NT2/D1 (cell line): ENCODE results near the gene TMEM187.
A peak's percentile ranks its signal among the peaks of the same experiment; 100 is the strongest.

Source experiments
- DNase-seq: peaks from one replicate; pipeline ENCODE4 v3.0.0-alpha.2; 2011; ENCODE audit warnings: low read depth, low spot score
- H3K27me3 ChIP-seq: 2 replicates; pipeline ENCODE4 v1.6.0; 2011; ENCODE audit warnings: mild to moderate bottlenecking; ENCODE audit not compliant: insufficient read length, insufficient read depth
- H3K36me3 ChIP-seq: 2 replicates; pipeline ENCODE4 v1.6.1; 2011; ENCODE audit warnings: mild to moderate bottlenecking, low read length, mixed read lengths; ENCODE audit not compliant: insufficient read depth, insufficient read length
- H3K4me1 ChIP-seq: 2 replicates; pipeline ENCODE4 v1.5.1; 2011; ENCODE audit not compliant: insufficient read depth, insufficient read length
- H3K4me3 ChIP-seq: 2 replicates; pipeline ENCODE4 v1.5.1; 2011; ENCODE audit warnings: low read depth; ENCODE audit not compliant: insufficient read length
- H3K9ac ChIP-seq: 2 replicates; pipeline ENCODE4 v1.6.0; 2011; ENCODE audit warnings: low read depth; ENCODE audit not compliant: insufficient read length
- H3K9me3 ChIP-seq: 2 replicates; pipeline ENCODE4 v1.5.1; 2011; ENCODE audit warnings: mild to moderate bottlenecking, low read length; ENCODE audit not compliant: insufficient read depth
- SUZ12 ChIP-seq: IDR thresholded peaks from 2 replicates; pipeline ENCODE4 v1.6.1; 2011; ENCODE audit not compliant: insufficient read length, insufficient read depth; ENCODE audit errors: extremely low read depth
- YY1 ChIP-seq: IDR thresholded peaks from 2 replicates; pipeline ENCODE4 v1.6.1; 2011; ENCODE audit not compliant: insufficient read length, insufficient read depth
- ZNF274 ChIP-seq: IDR thresholded peaks from 2 replicates; pipeline ENCODE4 v1.6.1; 2011; ENCODE audit warnings: mild to moderate bottlenecking, low read depth, low read length

Gene TMEM187

DNA sequence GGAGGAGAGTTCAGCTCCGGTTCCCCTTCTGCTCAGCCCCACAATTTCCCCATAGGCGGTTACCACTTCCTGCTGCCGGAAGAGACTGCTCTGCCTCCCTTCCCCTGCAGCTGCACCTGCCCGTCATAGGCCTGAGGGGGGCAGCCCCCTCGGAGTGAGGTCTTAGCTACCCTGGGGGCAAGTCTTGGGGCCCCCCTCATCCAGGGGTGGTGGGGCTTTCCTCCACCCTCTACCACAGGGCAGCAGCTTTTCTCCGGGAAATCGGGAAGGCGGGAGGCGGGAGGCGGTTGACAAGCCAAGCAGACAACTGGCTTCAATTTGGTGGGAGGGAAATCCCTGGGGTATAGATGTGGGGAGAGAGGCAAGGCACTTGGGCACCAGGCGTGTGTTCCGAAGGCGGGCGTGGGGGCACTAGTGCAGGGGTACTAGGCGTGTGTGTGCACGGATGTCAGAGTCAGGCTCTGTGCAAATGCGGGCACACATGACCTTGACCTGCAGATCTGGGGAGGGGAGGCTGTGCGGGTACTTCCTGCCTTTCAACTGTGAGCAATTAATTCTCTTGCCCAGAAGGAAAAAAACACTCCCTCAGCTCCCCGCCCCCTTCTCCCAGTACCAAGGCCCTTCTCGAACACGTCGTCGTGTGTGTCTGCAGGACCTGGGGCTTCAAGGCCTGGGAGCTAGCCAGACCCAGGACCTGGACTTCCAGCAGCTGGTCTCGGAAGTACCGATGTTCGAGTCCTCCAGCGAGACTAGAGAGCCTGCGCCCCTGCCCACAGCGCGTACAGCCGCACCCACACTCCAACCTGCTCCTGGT lies 45.5 kb upstream of the TMEM187 start:
- Histone ChIP-seq H3K9ac (peak overlapping the region; percentile 76), H3K36me3 (peaks cover 28% of the 10 kb centered on the region), H3K9me3 (no peaks in the 10 kb centered on the region), H3K27me3 (no peaks in the 10 kb centered on the region), H3K4me3 (peak overlapping the region; percentile 50), H3K4me1 (no peaks in the 10 kb centered on the region)
- DNase-seq, result no peak
- TF ChIP-seq SUZ12 (no peak), ZNF274 (no peak), YY1 (no peak)

DNA sequence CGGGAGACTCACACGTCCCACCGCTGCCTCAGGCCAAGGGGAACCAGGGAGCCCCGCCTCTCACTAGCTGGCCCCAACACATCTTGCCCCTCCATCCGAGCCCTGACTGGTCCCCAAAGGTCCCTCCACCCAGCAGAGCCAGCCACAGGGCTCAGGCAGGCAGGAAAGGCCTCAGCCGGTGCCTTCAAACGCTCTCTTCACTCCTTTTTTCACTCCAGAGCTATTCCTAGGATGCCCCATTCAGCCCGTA lies 45.0 kb upstream of the TMEM187 start:
- H3K27me3 ChIP-seq, result no peaks in the 10 kb centered on the region
- peak overlapping the region; percentile 50 for H3K4me3 ChIP-seq
- TF ChIP-seq SUZ12, result no peak
- TF ChIP-seq ZNF274, result no peak
- TF ChIP-seq YY1, result no peak
- no peaks in the 10 kb centered on the region for H3K4me1 ChIP-seq
- no peaks in the 10 kb centered on the region for H3K9me3 ChIP-seq
- H3K36me3 ChIP-seq, result peaks cover 33% of the 10 kb centered on the region
- DNase-seq, result no peak
- H3K9ac ChIP-seq, result peak overlapping the region; percentile 76

GRCh38 chrX:153927922-153928760 lies 44.4 kb upstream of the TMEM187 start:
- peak overlapping the region; percentile 50 for H3K4me3 ChIP-seq
- no peaks in the 10 kb centered on the region for H3K4me1 ChIP-seq
- H3K27me3 ChIP-seq, result no peaks in the 10 kb centered on the region
- H3K9me3 ChIP-seq, result no peaks in the 10 kb centered on the region
- H3K9ac ChIP-seq, result peak overlapping the region; percentile 76
- peak; percentile 87 for DNase-seq
- H3K36me3 ChIP-seq, result peaks cover 35% of the 10 kb centered on the region
- TF ChIP-seq YY1, result no peak
- no peak for TF ChIP-seq SUZ12
- TF ChIP-seq ZNF274, result no peak

DNA sequence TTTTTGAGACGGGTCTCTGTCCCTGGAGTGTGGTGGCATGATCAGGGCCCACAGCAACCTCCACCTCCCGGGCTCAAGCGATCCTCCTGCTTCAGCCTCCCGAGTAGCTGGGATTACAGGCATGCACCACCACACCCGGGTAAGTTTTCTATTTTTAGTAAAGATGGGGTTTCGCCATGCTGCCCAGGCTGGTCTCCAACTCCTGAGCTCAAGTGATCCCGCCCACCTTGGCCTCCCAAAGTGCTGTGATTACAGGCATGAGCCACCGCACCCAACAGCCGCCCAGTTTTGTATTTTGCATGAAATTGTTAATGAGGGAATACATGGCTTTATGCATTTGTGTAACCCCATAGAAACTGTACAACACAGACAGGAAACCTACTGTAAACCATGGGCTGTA lies 43.7 kb upstream of the TMEM187 start:
- H3K9me3 ChIP-seq, result no peaks in the 10 kb centered on the region
- H3K9ac ChIP-seq, result no peak overlapping the region
- peaks cover 35% of the 10 kb centered on the region for H3K36me3 ChIP-seq
- H3K4me1 ChIP-seq, result no peaks in the 10 kb centered on the region
- no peak for DNase-seq
- H3K4me3 ChIP-seq, result no peak overlapping the region
- no peaks in the 10 kb centered on the region for H3K27me3 ChIP-seq
- TF ChIP-seq ZNF274 (no peak), SUZ12 (no peak), YY1 (no peak)

DNA sequence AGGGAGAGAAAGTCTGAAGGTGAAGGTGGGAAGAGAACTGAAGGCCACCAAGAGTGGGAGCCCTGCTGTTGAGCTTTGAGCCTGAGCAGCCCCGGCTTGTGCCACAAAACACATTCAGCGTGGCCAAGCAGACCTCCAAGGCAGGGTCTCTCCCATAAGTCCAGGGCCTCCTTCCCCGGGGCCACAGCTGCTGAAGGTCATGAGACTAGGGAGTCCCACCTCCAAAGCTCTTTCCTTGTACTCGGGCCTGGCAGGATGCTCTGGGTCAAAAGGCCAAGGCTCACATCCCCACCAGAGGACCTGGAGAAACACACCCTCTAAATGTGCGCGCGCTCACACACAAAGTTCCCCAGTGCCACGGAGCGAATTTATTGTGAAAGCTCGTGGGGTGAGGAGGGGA lies 43.0 kb upstream of the TMEM187 start:
- Histone ChIP-seq H3K36me3 (peaks cover 35% of the 10 kb centered on the region), H3K9ac (no peak overlapping the region), H3K4me3 (no peak overlapping the region), H3K9me3 (no peaks in the 10 kb centered on the region), H3K27me3 (no peaks in the 10 kb centered on the region), H3K4me1 (no peaks in the 10 kb centered on the region)
- TF ChIP-seq SUZ12 (no peak), ZNF274 (no peak), YY1 (no peak)
- DNase-seq, result no peak

- H3K4me1 ChIP-seq, result no peaks in the 10 kb centered on the region
Measured at GRCh38 chrX:153930011-153930910, 42.3 kb upstream of the TMEM187 start.

DNA sequence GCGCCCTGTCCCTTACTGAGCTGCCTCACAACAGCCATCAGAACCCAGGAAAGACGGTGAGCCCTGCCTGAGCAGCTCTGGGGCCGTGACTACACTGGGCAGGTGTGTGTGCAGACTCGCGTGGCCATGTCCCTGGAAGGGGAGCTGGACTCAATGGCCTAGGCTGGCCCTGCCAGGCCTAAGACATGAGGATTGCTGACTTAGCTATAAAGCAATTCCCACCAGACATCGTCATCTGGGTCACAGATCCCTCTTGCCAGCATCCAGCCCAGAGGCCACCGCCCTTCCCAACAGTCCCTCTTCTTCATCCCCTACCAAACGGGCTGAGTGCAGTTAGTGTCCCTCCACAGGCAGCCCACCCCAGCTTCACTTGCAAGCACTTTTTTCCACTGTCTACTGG lies 41.4 kb upstream of the TMEM187 start:
- H3K27me3 ChIP-seq, result no peaks in the 10 kb centered on the region
- H3K9me3 ChIP-seq, result no peaks in the 10 kb centered on the region
- no peak overlapping the region for H3K4me3 ChIP-seq
- TF ChIP-seq ZNF274, result no peak
- TF ChIP-seq SUZ12, result no peak
- no peak for TF ChIP-seq YY1
- H3K36me3 ChIP-seq, result peaks cover 35% of the 10 kb centered on the region
- H3K4me1 ChIP-seq, result no peaks in the 10 kb centered on the region
- DNase-seq, result no peak
- no peak overlapping the region for H3K9ac ChIP-seq

More at GRCh38 chrX:153930011-153930910, 42.3 kb upstream of the TMEM187 start:
- Histone ChIP-seq H3K36me3 (peaks cover 35% of the 10 kb centered on the region), H3K4me3 (no peak overlapping the region), H3K9ac (no peak overlapping the region), H3K9me3 (no peaks in the 10 kb centered on the region), H3K27me3 (no peaks in the 10 kb centered on the region)
- TF ChIP-seq YY1 (no peak), SUZ12 (no peak), ZNF274 (no peak)
- no peak for DNase-seq
